Measurements from ENCODE around the gene AJAP1. TPM values are rescaled to one million over a fixed set of nuclear protein-coding genes. Genes with fewer than 3 reads are reported as not detected.
"Not testable (repeated sequence)": the region's sequence is repeated elsewhere in the genome, so short reads cannot be mapped to it uniquely, and the experiment has no call there.

Gene AJAP1
- polyA plus RNA-seq, 3 donors, result 0.90 to 1.7 (median 1.2) TPM

- no peak for DNase-seq (ENCODE audit: low read depth in 3 of 3, low spot score in 2 of 3)
Observed at GRCh38 chr1:4656533-4657140, 2.2 kb downstream of the AJAP1 start.

- DNase-seq (ENCODE audit: low read depth in 3 of 3, low spot score in 2 of 3), result no peak
Observed at GRCh38 chr1:4657244-4657789, 2.9 kb downstream of the AJAP1 start.

DNA sequence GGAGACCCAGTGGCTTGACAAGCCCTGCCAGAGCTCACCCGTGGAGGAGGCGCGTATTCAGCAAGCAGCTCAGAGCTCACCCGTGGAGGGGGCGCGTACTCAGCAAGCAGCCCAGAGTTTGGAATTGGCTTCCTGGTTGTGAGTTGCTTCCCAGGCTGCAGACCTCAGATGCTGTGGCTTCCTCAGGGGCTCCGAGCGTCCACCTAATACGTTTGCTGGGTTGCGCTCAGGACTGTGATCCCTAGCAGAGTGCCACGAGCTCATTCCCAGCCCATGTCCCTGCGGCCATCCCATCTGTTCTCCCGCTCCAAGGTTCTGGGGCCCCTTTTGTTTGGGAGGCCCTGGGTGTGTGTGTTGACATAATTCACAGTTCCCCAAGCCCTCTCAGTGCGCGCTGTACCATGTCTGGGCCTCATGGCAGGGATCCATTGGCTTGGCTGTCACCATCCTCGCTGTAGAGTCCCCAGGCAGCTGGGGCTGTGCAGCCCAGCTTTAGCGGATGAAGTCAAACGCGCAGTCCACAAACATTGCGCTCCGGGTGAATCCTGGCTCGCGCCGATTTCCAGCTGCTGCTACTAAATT, 3.6 kb downstream of the AJAP1 start:
- no peak for DNase-seq (ENCODE audit: low read depth in 3 of 3, low spot score in 2 of 3)

- DNase-seq (ENCODE audit: low read depth in 3 of 3, low spot score in 2 of 3), result no peak
Observed at GRCh38 chr1:4658643-4659628, 4.5 kb downstream of the AJAP1 start.

DNA sequence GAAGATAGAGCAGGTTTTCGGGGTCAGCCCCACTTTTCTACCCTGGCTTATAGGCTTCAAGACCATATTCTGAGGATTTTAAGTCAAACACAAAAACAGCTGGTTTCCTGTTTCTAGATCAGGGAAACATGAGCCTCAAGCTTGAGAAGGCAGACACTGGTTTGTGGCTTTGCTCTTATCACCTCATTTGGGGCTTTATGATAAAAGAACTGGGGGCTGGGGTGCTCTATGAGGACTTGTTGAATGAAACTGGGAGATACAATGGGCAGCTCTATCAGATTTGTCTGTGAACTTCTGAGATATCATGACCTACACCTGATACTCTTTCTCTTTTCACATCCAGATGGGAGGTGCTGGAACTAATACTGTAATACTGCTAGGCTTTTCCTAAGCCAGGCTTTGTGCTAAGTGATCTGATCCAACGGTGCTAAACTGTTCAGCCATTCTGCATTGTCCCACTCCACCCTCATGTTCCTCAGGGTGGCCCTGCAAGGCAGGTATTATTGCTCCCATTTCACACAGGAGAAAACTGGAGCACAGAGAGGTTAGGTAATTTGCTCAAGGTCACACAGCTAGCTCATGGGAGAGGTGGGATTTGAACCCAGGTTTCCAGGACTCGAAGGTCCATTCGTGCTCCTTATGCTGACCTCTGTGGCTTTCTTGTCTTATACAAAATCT, 6.6 kb downstream of the AJAP1 start:
- DNase-seq (ENCODE audit: low read depth in 3 of 3, low spot score in 2 of 3), result no peak

DNA sequence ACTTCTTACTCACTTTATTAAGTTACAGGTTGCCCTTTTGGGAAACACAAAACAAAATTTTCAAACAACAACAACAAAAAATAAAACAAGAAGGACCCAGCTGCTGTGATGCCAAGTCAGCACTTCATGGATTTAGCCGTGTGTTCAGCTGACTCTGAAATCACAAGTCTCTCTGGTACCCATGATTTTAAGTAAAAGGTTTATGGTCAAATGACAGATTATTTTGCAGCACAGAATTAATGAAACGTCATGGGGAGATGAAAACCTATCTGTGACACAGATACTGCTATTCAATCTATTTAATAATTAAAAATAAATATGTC, 7.1 kb downstream of the AJAP1 start:
- DNase-seq (ENCODE audit: low read depth in 3 of 3, low spot score in 2 of 3), result no peak

- no peak for DNase-seq (ENCODE audit: low read depth in 3 of 3, low spot score in 2 of 3)
Observed at GRCh38 chr1:4662168-4662567, 7.8 kb downstream of the AJAP1 start.

GRCh38 chr1:4662723-4663122, 8.3 kb downstream of the AJAP1 start:
- DNase-seq (ENCODE audit: low read depth in 3 of 3, low spot score in 2 of 3), result no peak

DNA sequence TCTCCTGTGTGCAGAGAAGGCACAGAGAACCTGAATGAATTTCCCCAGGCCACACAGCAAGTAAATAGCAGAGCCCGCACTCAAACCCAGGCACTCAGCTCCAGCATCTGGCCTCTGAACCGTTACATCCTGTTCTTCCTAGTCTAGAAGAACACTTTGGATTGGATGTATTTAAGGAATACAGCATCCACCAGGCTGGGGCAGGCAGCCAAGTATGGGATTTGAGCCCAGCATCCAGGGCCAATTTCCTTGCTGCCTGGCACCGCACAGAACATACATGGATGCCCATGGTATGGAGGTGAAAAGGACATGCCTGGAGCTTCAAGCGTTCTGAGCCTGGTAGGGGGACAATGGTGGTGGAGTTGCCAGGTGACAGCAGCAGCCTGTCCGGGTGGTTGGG, 9.7 kb downstream of the AJAP1 start:
- DNase-seq (ENCODE audit: low read depth in 3 of 3, low spot score in 2 of 3), result no peak

- no peak for DNase-seq (ENCODE audit: low read depth in 3 of 3, low spot score in 2 of 3)
Observed at GRCh38 chr1:4664606-4665005, 10.2 kb downstream of the AJAP1 start.

DNA sequence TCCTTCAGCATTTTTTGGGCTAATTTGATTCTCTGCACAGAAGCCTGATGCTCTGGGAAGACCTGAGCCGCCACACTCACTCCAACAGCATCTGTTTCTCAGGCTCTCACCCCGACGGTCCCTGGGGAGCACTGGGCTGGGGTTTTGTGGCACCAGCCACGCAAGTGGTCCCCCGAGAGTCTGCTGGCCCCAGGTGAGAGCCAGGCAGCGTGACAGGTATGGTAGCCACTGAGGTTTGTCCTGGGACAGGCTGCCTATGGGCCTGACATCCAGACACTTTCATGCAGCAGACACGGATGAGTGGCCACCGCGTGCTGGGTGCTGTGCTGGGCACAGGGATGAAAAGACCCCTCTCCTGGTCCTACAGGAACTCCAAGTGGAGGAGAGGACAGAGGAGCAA, 11.0 kb downstream of the AJAP1 start:
- DNase-seq (ENCODE audit: low read depth in 3 of 3, low spot score in 2 of 3), result no peak

DNA sequence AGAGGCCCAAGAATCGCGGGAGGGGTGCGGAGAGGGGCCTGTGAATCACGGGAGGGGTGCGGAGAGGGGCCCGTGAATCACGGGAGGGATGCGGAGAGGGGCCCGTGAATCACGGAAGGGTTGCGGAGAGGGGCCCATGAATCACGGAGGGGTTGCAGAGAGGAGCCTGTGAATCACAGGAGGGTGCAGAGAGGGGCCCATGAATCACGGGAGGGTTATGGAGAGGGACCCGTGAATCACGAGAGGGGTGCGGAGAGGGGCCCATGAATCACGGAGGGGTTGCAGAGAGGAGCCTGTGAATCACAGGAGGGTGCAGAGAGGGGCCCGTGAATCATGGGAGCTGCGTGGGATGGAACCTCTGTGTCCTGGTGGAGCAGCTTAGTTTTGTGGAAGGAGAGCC, 12.3 kb downstream of the AJAP1 start:
- not testable (repeated sequence) for DNase-seq (ENCODE audit: low read depth in 3 of 3, low spot score in 2 of 3)

- no peak for DNase-seq (ENCODE audit: low read depth in 3 of 3, low spot score in 2 of 3)
Observed at GRCh38 chr1:4668743-4669700, 14.6 kb downstream of the AJAP1 start.

DNA sequence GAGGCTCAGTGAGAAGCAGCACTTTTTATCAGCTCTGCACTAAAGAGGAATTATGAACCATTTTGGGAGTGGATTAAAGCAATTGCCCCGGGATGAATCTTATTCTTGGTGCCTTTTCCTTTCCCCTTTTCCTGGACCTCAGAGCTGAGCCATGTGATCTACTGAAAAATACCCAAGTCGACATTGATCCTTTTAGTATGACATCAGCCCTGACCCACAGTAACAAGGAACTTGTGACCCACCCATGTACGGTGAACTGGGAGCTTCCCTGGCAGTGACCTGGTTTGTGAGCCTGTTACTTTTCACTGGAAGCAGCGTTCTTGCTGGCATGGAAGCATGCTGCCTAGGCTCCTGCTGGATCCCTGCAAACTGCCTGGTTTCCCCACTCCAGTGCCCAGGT, 15.9 kb downstream of the AJAP1 start:
- no peak for DNase-seq (ENCODE audit: low read depth in 3 of 3, low spot score in 2 of 3)

GRCh38 chr1:4671828-4672227, 17.4 kb downstream of the AJAP1 start:
- DNase-seq (ENCODE audit: low read depth in 3 of 3, low spot score in 2 of 3), result no peak

GRCh38 chr1:4673494-4673893, 19.1 kb downstream of the AJAP1 start:
- no peak for DNase-seq (ENCODE audit: low read depth in 3 of 3, low spot score in 2 of 3)

GRCh38 chr1:4674117-4674516, 19.7 kb downstream of the AJAP1 start:
- no peak for DNase-seq (ENCODE audit: low read depth in 3 of 3, low spot score in 2 of 3)

DNA sequence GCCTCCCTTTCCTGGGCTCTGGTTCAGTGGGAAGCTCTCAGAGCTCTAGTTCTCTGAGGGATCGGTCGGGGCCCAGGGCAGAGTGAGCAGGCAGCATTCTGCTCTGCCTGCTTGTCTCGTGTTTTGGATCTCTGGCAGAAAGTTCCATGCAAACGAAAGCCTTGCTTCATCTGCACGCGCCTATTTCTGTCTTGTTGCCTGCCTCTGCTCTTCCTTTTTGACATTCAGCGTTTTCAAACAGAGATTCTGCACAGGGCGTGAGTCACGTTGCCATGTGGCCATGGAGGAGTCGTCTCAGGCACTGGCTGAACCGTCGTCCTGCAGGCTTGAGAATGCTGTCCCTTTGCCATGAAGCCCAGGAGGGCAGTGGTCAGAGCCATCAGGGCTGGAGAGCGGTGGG, 20.3 kb downstream of the AJAP1 start:
- DNase-seq (ENCODE audit: low read depth in 3 of 3, low spot score in 2 of 3), result no peak

- no peak for DNase-seq (ENCODE audit: low read depth in 3 of 3, low spot score in 2 of 3)
Observed at GRCh38 chr1:4675454-4676186, 21.2 kb downstream of the AJAP1 start.
